ENCODE data around the gene DDX23.

- TF ChIP-seq CTCF (conservative IDR thresholded peaks at IDR 0.05; ENCODE audit: low read depth, low read length) (no peak), EZH2 (IDR thresholded peaks at IDR 0.05; ENCODE audit: low read length, unreplicated experiment) (no peak)
Measured at GRCh38 chr12:48857278-48857994, 5.5 kb upstream of the DDX23 start.
